HL-60/S4 treated with retinoic acid at 250 ng/mL for 4 days and 3 days (cell line): ENCODE measurements around the gene SLC5A10.
"Not testable (repeated sequence)": the region's sequence is repeated elsewhere in the genome, so short reads cannot be mapped to it uniquely, and the experiment has no call there.

Experiments
- in situ Hi-C: fragments of 300-500 bp; cut with MboI; formaldehyde crosslinking; loops from 2 replicates; pipeline ENCODE4 v1.7.0; 2022; ENCODE audit warnings: low sequenced_read_pairs

The SLC5A10 gene

DNA sequence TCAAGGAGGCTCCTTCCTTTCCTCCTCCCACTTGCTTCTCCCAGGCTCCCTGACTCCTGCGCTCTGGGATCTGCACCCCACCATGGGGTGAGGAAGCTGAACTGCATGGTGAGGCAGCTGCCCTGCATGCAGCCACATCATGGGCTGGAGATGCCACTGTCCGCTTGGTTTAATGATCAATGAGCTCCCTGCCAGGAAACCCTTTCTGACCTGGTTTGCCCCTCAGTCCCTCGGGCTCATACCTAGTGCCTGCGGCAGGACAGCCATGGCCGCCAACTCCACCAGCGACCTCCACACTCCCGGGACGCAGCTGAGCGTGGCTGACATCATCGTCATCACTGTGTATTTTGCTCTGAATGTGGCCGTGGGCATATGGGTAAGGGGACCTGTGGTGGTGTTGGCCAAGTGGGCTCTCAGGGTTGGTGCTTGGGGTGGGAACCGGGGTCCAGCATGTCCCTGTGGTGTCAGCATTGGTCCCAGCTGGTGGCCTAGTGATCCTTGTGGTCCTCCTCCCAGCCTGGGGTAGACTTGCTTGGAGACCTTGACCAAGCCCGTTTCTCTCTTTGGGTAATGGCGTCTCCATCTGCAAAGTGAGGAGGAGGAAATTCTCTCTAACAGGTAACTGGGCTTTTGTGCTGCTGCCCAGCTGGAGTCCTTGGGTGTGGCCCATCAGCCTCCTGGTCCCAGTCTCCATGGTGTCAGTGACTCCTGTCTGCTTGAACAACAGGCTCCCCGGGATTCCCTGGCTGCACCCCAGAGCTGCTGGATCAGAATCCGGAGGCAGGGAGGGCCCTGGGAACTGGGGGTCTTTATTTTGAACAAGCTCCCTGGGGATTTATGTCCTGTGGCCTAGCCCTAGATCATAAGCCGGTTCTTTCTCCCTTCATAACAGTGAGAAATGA lies at the start of gene SLC5A10:
Gene SLC5A10 (plus strand): TSS at position 225 of the 902 bp plus-strand sequence. CDS start 41 bp downstream, at position 266.
- in situ Hi-C loops: no loop called here

DNA sequence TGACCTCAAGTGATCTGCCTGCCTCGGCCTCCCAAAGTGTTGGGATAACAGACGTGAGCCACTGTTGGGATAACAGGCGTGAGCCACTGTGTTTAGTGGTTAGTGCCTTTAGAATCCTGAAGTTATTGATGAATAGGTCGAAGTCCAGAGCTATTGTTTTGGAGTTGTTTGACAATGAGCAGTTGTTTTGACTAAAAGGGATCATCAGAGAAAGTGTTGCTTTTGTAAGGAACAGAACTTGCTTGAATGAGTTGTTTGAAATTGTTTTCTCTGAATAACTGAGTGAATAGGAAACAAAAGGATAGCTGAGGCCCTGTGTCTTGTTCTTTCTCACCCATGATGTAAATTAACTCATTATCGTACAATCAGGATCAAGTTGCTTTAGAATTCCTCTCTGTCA lies 47.5 kb upstream of the SLC5A10 start:
- in situ Hi-C loops: no loop called here

DNA sequence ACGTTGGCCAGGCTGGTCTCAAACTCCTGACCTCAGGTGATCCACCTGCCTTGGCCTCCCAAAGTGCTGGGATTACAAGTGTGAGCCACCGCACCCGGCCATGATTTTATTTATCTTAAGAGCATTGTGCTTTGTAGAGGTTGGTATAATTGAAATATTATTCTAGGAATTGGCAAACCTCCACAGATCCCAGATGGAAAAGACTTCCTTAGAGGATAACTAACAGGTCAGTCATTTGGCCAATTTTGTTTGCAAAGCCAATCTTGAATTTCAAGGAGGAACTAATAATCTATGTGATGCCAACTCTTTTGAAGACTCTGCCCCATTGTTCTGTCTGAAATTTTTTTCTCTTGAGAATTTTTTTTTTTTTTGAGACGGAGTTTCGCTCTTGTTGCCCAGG lies 46.7 kb upstream of the SLC5A10 start:
- in situ Hi-C loops: no loop called here

DNA sequence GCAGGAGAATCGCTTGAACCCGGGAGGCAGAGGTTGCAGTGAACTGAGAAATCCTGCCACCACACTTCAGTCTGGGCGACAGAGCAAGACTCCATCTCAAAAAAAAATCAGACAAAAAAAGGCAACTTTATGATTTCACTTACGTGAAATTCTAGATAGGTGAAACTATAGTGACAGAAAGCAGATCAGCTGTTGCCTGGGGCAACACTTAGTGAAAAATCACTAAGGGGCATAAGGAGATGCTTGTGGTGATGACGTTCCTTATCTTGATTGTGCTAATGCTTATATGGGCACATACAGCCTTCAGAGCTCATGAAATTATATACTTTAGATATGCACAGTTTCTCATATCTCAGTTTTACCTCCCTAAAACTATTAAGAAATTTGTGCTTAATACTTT lies 41.6 kb upstream of the SLC5A10 start:
- in situ Hi-C loops: no loop called here

DNA sequence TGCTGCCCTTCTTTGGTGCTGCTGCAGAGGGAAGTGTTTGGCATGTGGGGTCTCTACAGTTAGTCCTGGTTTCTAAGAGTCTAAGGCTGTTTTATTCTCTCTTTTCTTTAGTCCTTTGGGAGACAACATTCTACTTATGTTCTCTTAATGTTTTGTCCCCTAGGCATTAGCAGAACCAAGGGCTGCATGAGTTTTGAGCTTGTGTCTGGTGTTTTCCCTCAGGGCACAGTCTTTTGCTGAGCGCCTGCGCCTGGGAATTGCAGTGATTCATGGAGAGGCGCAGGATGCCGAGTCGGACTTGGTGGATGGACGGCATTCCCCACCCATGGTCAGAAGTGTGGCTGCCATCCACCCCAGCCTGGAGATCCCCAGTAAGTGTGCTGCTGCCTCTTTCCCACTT lies 41.1 kb upstream of the SLC5A10 start:
- in situ Hi-C loops: no loop called here

DNA sequence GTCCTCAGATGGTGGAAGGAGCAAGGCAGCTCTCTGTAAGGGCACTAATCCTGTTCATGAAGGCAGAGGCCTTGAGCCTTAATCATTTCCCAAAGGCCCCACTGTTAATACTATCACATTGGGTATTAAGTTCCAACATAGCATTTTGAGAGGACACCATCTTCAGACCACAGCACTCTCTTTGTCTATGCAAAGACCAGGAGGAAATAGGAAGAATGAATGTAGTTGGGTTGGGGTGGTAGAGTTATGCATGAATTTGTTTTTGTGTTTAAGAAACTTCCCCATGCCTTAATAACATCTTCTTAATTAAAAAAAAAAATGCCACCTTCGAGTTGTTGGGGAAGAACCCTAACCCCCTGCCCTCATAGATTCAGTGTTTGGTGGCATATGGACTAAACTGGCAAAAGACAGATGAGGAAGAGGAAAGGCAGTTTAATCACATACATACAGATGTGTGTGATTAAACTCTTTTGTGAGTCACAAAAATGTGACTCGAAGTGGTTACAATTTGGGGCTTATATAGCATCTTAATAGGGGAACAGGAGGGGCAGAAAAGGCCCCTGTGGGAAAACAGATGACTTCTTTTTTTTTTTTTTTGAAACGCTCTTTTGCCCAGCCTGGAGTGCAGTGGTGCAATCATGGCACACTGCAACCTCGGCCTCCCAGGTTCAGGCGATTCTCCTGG lies 35.0 kb upstream of the SLC5A10 start:
- in situ Hi-C loops: no loop called here

DNA sequence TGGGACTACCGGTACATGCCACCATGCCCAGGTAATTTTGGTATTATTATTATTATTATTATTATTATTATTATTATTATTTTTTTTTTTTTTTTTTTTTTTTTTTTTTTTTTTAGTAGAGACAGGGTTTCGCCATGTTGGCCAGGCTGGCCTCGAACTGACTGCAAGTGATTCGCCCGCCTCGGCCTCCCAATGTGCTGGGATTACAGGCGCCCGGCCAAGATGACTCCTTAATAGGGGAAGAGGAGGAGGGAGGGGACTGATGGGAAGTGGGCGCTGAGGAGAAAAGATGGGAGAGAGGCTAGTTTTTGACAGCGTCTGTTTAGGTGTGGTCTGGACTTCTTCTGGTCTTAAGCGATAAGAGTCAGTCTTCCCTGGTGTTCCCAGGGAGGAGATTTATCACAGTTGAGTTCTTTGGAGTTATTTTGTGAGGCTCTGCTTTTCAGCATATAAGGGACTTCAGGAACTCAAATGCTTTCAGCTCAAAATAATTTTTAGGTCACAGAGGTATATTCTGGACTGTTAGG lies 34.4 kb upstream of the SLC5A10 start:
- in situ Hi-C loops: no loop called here

DNA sequence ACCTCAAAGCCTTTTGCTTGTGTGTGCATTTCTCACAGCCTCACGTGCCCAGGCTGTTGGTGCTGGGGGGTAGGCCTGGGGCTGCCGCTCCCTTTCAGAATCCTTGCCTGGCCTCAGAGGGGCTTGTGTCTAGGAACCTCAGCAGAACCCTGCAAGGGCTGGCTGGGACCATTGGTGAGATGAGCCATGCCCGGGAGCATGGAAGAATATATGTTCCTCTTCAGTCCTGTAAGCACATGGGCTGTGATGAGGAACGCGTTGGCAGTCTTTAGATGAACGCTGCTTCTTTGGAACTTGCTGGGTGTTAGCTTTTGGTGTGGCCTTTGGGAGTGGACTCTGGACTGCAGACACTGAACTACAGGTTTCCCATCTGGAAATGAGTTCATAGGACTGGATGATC lies 32.0 kb upstream of the SLC5A10 start:
- in situ Hi-C loops: no loop called here

DNA sequence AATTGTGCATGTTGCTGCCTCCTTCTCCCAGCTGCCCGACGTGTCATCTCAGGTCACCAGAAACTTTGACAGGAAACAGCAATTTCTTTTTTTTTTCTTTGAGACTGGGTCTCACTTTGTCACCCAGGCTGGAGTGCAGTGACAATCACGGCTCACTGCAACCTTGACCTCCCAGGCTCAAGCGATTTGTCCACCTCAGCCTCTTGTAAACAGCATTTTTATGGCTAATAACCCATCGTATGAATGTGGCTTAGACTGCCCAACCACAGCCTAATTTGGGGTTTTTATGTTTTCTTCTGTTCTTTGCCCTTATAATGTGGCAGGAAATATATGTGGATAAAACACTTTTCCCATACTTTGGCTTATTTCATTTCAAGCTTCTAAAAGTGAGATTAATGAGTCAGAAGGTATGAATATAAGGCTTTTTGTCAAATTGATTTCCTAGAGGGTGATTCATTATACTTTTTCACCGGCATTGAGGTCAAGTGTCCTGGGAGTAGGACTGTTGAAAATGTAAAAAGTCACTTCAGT lies 31.0 kb upstream of the SLC5A10 start:
- in situ Hi-C loops: no loop called here

DNA sequence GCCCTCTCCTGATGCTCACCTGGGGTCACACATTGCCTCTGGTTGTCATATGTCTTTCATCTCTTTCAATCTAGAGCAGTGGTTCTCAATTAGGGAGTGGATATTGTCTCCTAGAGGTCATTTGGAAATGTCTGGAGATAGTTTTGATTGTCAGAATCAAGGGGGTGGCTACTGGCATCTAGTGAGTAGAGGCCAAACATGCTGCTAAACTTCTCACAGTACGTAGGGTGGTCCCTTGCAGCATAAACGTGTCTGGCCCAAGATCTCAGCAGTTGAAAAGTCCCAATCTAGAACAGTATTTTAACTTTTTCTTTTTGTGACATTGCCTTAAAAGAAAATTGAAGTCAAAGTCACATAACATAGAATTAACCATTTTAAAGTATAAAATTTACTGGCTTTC lies 30.5 kb upstream of the SLC5A10 start:
- in situ Hi-C loops: no loop called here

DNA sequence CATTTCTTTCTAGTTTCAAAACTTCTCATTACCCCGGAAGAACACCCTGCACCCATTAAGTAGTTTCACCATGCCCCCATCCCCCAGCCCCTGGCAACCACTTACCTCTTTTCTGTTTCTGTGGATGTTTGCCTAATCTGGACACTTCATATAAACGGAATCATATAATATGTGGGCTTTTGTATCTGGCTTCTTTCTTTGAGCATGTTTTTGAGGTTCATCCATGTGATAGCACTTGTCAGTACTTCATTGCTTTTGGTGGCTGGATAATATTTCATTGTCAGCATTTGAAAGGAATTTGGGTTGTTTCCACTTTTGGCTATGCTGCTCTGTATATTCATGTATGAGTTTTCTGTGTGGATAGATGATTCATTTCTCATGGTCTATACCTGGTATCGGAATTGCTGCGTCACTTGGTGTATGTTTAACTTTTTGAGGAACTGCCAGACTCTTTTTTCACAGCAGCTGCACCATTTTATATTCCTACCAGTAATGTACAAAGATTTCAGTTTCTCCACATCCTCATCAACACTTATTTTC lies 30.0 kb upstream of the SLC5A10 start:
- in situ Hi-C loops: no loop called here

DNA sequence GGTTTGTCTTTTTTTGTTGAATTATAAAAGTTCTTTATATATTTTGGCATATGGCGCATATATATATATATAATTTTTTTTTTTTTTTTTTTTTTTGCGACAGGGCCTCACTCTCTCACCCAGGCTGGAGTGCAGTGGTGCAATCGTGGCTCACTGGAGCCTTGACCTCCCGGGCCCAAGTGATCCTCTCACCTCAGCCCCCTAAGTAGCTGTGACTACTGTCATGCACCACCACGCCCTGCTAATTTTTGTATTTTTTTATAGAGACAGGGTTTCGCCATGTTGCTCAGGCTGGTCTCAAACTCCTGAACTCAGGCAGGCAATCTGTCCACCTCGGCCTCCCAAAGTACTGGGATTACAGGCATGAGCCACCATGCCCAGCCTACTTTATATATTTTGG lies 29.4 kb upstream of the SLC5A10 start:
- in situ Hi-C loops: not testable (repeated sequence)

DNA sequence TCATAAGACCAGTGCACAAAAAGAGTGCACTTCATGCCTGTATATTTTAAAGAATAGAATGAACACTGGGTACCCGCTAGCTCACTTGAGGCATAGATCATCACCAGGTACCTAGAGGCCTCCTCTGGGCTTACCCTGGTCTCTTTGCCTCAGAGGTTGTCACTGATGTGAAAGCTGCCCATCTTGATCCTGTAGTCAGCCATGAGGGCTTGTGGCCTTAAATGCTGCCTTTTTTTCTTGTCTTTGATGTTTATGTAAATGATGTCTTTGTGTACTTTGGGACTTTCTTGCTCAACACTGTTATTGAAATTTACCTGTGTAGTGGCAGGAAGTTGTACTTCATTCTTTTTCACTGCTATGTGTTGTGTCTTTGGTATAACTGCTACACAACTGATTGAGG lies 26.8 kb upstream of the SLC5A10 start:
- in situ Hi-C loops: no loop called here

DNA sequence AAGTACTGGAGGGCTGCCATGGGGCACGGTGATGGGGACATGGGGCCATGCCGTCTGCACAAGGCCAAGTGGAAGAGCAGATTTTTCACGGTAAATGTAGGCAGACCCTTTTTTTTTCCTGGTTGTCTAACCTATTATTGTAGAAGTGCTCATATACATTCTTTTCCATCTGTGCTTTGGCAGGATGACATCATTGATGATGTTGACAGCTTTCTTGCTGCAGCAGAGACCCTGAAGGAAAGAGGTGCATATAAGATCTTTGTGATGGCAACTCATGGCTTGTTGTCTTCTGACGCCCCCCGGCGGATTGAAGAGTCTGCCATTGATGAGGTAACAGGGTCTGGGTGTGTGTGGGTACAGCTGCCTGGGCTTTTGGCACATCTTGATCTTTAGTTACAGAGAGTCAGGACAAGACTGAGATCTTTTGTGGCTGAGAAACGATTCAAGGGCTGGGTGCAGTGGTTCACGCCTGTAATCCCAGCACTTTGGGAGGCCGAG lies 23.3 kb upstream of the SLC5A10 start:
- in situ Hi-C loops: no loop called here

DNA sequence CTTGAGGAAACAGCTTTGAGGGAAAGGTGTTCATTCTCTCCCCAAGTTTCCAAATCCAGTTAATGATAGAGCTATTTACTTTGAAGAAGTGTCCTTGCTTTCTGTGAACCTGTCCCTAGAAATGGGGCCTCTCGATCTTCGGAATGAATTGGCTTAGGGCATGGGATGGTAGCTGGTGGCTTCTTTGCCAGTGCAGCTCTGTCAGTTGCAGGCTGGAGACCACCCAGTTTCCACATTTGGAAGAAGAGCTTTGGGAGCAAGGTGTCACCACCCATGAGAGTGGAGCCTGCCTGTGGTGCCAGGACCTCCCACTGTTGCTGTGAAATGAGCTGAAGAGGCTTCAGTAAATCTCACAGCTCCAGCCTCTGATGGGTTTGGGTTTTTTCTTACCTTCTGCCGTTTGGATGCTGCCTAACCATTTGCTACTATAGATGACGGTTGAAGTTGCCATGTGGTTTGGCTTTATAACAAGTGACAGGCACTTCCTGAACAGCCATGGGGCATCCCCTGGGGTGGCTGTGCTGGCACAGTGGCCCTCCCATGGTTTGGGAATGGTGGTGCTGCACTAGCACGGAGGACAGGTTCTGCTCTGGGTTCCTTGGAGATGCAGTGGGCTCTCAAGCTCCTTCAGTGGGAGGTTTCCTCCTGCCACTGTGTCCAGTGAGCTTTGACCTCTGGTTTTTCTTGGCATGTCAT lies 19.5 kb upstream of the SLC5A10 start:
- in situ Hi-C loops: no loop called here

DNA sequence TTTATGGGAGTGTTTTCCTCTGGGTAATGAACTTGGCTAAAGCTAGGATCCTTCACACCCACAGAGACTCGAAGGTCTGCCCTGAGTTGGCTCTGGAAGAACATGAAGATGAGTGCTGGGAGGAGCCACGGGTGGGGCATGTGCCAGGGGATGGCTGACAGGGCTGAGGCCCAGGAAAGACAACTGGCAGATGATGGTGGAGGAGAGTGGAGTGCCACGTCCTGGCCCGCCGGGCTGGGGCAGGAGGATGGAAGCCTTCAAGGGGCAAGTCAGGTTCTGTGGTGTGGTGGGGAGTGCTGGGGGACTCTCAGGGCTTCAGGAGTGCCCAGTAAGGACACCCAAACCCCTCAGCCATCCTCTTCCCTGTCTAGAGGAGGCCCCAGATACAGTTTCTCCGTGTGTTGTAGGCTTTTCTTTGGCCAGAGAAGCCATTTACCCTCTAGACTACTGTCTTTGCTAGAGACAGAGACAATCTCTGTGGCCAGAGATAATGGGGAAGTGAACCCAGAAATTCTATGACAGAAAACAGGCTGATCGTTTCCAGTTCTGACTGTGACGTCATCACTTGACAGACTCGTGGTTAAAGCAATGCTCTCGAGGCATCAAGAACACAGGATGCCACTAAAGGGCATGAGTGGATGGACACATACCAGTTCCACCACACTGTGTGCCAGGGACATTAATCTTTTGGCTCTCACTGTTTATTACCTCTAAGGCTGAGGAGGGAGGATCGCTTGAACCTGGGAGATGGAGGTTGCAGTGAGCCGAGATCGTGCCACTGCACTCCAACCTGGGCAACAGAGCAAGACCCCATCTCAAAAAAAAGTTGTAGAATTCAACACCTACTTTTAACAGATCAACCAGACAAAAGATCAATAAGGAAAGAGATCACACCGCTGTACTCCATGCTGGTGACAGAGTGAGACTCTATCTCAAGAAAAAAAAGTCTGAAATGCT lies 18.6 kb upstream of the SLC5A10 start:
- in situ Hi-C loops: no loop called here

DNA sequence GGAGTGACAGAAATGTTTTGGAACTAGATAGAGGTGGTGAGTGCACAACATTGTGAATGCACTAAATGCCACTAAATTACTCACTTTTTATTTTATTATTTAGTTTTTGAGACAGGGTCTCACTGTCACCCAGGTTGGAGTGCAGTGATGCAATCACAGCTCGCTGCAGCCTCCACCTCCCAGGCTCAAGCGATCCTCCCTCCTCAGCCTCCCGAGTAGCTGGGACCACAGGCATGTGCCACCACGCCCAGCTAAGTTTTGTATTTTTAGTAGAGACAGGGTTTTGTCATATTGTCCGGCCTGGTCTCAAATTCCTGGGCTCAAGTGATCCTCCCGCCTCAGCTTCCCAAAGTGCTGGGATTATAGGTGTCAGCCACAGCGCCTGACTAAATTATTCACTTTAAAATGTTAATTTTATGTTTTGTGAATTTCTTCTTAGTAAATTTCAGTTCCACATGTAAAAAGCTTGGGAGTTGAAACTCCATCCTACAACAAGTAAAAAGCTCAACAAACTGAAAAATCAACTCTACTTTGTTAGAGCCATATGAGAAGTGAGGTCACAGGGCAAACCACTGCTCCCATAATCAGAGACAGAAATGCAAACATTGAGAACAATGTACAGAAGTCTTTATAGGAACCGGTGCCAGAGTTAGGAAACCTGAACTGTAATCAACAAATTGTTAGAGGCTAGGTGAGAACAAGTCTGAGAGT lies 13.8 kb upstream of the SLC5A10 start:
- in situ Hi-C loops: no loop called here

DNA sequence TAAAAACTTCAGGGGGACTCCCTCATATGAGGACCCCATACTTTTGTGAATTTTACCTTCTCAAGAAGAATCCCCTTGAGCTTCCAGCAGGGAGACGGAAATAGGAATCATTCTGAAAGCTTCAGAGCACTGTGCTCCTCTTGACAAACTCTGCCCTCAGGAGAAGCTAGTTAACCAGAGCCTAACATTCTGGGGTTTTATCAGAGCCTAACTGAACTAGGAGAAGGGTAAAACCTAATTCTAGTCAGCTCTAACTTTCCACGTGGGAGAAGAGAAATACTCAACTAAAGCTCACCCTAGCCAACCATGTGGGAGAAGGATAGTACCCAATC lies 13.3 kb upstream of the SLC5A10 start:
- in situ Hi-C loops: no loop called here

DNA sequence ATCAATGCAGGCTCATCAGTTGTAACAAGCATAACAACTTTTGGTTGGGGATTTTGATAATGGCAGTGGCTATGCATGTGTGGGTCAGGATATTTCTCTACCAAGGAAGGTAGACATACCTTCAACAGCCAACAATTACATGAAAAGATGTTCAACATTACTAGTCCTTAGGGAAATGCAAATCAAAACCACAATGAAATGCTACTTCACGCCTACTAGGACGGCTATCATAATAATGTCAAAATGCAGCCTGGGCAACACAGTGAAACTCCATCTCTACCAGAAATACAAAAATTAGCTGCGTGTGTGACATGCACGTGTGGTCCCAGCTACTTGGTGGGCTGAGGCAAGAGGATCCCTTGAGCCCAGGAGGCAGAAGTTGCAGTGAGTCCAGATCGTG lies 7.3 kb upstream of the SLC5A10 start:
- in situ Hi-C loops: no loop called here
